RKO (cell line): ENCODE data around the gene PAX5.

Experiments
- DNase-seq: peaks from one replicate; pipeline ENCODE4 v3.0.0-alpha.2; 2016; ENCODE audit warnings: low spot score

The PAX5 gene

DNA sequence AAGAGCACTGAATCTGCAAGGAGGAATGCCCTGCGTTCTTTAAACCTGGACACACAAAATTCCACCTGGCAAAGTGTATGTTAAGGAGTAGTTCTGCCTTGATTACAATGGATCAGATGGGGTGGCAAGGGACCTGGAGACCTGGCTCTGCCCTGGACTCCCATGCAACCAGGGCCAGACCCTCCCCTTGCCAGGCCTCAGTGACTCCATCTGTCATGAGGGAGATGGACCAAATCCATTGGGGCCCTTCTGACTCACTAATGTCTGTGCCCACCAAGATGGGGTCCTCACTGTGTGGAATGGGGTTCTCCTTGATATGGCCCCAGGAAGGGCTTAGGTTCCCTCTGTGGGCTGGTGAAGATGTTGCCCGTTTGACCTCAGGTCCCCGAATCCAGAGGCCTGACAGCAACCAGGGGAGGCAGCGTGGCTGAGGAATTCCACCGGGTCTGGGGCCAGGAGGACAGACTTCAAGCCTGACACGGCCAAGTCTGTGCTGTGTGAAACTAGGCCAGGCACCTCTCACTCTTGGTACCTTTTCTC, 100.3 kb downstream of the PAX5 start:
- no peak for DNase-seq

DNA sequence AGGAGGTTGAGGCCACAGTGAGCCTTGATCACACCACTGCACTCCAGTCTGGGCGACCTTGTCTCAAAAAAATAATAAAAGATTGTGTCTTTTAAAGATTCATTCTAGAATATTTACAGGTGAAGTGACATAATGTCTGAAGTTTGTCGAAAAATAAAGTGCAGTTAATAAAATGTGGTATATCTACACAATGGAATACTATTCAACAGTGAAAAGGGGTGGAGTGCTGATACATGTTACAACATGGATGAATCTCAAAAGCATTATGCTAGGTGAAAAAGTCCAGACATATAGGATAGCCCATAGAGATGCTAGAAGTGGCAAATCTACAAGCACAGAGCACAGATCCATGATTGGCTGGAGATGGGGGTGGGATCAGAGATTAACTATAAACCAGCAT, 101.9 kb downstream of the PAX5 start:
- no peak for DNase-seq

DNA sequence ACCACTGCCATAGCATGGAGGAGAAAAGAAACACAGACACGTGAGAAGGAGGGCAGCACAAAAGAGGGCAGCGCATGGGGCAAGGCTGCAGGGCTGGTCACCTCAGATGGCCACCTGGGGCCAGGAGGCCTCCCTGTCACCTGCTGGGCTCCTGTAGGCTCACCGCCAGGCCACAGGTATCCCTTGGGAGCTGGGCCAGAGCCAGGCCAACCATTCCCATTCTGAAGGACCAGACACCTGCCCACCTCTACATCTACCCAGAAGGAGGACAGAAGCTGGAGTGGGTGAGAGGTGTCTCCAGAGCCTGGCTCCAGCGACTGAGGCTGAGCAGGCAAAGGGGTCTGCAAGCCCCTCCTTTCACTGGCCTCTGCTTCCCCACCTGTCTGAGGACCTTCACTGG, 103.1 kb downstream of the PAX5 start:
- no peak for DNase-seq

DNA sequence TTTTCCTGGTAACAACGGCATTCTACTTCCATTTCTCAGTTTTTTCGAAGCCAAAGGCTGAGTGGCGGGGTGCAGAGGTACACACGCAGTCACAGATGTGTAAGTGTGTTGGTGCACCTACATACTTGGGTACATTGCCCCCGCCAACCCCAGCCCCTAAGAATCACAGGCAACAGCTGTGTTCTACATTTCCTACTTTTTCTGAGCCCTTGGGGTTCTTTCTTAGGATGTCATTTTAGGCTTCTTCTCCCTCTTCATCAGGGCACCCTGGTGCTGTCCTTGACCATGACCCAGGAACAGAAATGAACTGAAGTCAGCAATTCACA, 104.8 kb downstream of the PAX5 start:
- DNase-seq = no peak

DNA sequence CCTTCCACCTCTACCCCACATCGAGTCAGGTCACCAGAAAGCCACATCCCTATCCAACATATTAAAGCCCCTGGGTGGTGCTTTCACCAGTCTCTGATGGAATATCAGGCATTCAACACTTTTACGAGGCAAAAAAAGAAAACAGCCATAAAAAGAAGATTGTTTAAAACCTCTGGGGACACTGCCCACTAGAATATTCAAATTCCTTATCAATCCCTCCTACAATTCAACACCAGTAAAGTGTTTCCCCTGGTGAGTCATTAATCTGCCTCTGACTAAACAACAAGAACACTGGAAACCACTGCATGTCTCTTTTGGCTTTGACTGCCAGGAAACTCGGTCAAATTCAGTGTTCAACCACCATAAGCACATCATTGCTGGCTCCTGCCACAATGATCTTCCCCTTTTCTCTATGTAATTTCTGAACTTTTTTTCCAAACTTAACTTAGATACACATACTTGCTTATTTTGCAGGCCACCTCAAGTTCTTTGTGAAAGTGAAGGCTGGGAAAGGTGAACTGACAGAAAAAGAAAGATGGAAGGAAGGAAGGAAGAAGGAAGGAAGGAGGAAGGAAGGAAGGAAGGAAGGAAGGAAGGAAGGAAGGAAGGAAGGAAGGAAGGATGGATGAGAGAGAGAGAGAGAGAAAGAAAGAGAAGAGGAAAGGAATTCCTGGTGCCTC, 105.3 kb downstream of the PAX5 start:
- DNase-seq = peak; percentile 67

DNA sequence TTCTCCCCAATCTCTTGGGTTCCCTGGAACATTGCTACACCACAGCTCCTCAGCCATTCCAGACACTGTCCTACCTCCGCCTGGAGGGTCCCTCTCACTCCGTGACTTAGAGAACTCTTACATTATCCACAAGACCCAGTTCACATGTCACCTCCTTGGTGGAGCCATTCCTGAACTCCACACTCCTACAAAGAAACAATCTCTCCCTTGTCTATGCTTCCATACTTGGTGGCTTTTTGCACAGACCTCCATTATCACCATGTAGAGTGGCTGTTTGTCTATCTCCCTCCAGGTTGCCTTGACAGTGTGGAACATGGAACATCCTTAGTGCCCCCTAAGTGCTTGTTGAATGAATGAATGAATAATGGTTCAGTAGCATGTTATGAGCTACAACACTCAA, 105.9 kb downstream of the PAX5 start:
- DNase-seq = no peak

DNA sequence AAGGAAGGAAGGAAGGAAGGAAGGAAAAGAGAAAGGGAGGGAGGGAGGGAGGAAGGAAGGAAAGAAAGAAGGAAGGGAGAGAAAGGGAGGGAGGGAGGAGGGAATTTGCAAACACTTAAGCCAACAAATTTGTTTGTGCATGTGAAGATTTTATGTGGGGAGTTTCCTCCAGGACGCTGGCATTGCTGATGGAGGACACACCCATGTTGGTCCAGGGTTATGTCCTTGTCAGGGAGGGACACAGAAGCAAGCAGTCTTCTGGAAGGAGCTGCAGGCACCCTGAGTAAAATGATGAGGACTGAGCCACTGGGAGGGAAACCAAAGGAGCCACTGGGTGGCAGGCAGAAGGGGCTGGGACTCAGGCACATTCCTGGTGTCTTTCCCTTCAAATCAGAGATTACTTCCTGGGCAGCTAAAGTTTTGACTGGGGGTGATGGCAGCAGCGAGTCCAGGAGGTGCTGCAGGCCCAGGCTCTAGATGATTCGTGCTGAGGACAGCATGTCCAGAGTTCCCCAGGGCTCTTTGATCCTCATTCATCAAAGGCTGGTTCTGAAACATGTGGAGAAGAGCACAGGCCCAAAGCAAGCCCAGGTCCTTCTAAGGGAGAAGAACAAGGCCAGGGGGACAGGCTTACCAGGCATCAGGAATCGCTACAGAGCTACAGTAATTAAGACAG, 109.2 kb downstream of the PAX5 start:
- DNase-seq = peak; percentile 29

DNA sequence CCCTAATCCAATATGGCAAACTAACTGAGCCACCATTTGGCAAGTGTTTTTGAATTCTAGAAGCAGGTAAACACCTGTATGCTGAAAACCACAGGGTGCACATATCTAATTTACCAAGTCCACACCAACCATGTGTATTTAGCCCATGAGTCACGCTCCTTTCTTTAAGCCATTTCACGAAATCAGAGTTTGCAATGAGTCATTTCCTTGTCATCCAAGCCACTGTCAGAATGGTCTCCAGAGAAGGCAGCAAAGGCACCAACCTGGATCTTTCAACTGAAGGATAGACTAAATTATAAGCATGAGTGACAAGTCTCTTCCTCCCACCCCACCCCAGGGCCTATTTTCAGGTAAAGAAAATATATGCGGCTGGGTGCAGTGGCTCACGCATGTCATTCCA, 110.0 kb downstream of the PAX5 start:
- DNase-seq = peak; percentile 92

DNA sequence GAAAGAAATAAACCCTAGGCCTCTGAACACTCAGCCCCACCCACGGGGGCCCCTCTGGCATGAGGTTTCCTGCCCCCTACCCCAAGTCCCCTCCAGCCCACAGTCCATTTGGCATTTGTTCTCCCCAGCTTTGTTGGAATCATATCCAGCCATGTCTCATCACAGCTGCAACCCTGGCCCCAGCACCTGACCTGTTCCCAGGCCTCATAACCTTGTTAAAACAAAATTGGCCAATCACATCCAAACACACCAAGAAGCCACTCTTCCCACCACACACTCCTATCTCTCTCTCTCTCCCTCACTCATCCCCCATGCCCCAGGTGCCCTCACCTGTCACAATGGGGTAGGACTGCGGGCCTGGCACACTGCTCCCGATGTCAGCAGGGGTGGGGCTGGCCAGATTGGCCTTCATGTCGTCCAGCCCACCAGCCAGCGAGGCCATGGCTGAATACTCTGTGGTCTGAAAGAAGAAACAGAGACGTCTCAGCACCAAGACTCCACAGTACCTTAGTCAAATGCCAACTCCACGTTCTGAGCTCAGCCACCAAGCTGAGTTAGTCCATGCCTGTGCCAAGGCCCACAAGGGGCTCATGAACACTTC, 110.9 kb downstream of the PAX5 start:
- DNase-seq = no peak

DNA sequence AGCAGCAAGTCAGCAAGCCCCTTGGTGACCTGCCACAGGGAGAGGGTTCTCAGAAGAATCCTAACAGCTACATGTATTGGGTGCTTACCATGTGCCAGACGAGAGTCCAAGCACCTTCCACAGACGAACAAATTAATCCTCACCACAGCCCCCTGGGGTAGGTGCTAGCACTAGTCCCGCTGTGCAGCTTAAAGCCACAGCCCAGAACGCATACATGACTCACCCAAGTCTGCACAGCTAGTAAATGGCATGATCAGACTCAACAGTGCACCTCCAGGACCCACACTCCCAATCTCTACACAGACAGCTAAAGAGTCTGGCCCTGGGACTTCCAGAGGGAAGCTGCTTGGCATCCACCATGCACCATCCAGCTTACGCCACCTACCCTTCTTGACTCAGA, 111.5 kb downstream of the PAX5 start:
- DNase-seq = no peak

DNA sequence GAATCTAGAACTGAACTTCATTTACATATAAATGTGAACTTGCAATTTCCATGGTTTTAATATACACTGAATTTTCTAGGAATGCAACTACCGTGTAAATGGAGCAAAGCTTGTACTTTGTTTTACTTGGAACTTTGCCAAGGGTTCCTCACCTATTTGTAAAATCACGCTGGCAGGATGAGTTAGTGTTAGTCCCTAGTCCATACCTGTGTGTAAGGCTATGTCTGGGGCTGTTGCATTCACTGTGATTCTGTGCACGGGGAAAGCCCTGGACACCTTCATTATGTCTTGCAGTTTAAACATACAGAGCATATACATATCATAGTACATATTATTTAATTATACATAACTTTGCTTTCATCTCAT, 119.9 kb downstream of the PAX5 start:
- DNase-seq = no peak

DNA sequence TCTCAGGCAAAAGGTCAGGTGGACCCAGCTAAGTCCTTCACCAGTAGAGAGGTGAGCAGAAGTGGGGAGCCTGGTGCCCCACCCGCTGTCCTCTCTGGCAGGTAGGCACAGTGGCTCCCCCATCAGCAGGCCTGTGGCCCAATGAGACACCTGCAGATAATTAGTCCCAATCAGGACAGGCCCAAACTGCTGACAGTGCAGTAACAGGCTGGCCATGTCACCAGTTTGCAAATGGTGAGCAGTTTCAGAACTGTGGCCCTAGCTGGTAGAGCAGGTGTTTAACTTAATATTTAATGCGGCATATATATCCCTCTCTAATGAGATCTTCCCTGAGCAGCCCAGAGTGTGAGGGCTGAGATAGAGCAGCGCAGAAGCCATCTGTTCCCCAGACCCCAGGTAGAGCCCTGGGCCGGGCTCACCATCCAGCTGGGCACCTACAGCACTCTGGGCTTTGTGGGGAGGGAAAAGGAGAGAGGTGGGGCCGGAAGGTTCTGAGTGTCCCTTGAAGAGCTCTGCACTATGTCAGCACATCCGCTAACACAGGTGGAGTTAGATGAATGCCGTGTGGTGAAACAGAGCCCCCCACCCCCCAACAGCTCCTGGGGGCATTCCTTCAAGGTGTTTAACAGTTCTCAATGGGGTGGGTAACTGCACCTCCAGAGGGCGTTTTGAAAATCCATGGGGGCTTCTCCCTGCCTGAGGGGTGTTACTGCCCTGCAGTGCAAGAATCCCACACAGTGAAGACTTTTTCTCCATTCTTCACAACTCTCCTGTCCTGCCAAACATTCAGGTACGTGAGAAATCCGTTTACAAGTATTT, 120.5 kb downstream of the PAX5 start:
- DNase-seq = no peak

DNA sequence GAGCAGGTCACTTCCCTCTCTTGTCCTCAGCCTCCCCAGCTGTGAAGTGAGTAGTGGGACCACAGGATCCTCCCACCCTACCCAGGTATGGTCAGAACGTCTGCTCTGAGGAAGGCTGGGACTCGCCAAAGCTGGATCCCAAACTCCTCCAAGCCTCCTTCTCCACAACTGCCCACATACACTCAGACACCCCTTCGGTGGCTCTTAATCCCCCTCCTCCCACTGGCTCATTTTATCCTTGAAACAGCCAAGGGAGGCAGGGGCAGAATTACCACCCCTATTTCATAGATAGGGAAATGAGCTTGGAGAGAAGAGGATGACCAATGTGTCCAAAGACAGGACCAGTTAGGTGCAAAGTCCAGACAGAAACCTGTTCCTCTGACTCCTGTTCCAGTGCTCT, 121.4 kb downstream of the PAX5 start:
- DNase-seq = no peak

DNA sequence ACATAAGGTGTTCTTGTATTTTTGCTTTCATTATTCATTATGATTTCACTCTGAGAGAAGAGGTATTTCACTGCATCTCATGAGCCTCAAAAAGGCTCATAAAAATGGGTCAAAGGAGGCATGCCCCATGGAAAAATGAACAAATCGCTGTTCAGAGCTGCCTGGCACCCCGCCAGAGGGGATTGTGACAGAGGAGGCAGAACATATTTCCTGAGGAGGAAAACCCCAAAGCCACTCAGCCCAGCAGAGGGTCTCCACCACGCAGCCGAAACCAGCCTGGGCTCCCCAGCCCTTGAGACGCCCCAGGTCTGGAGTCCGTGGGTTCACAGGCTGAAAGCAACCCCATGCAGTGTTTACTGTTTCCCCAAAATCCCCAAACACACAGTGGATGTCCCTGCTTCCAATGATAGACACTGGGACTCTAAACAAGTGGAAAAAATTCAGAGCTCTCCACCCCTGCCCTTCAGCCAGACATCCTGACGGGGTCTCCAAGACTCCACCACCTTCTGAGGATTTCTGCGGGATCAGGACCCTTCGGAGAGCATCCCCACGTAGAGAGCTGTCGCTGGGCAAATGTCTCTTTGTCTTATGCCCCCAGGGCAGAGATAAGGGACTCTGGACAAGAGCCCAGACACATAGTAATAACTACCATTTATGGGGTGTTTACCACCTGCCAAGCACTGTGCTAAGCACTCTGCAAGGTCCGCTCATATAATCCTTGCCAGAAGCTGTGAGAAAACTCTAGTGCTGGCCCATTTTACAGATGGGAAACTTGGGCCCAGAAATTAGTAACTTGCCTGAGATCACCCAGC, 122.3 kb downstream of the PAX5 start:
- DNase-seq = no peak

DNA sequence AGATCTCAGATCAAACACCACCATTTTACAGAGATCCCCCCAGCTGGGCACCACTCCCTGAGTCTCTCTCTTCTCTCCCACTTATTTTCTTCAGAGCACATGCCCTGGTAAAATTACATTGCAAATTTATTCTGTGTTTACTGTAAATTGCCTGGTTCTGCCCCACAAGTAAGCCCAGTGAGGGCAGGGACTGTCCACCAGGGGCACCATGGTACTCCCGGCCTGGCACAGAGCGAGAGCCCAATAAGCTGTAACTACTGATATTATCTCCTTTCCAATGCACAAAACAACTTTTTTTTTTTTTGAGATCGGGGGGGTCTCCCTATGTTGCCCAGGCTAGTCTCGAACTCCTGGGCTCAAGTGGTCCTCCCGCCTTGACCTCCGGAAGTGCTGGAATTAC, 123.0 kb downstream of the PAX5 start:
- DNase-seq = no peak

DNA sequence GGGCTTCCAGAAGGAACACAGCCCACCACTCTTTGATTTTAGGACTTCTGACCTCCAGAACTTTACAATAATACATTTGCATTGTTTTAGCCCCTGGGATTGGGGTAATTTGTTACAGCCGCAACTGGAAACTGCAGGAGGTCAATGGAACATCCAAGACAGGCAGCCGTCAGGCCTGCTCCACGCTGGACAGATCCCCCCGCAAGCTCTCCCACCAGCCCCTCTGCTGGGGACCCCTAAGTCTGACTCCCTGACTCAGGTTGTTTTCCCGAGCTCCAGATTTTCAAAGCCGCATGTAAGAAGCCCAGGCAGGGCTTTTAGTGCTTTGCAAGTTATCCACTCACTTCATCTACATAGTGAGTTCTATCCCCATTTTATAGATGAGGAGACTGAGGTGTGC, 127.6 kb downstream of the PAX5 start:
- DNase-seq = no peak

DNA sequence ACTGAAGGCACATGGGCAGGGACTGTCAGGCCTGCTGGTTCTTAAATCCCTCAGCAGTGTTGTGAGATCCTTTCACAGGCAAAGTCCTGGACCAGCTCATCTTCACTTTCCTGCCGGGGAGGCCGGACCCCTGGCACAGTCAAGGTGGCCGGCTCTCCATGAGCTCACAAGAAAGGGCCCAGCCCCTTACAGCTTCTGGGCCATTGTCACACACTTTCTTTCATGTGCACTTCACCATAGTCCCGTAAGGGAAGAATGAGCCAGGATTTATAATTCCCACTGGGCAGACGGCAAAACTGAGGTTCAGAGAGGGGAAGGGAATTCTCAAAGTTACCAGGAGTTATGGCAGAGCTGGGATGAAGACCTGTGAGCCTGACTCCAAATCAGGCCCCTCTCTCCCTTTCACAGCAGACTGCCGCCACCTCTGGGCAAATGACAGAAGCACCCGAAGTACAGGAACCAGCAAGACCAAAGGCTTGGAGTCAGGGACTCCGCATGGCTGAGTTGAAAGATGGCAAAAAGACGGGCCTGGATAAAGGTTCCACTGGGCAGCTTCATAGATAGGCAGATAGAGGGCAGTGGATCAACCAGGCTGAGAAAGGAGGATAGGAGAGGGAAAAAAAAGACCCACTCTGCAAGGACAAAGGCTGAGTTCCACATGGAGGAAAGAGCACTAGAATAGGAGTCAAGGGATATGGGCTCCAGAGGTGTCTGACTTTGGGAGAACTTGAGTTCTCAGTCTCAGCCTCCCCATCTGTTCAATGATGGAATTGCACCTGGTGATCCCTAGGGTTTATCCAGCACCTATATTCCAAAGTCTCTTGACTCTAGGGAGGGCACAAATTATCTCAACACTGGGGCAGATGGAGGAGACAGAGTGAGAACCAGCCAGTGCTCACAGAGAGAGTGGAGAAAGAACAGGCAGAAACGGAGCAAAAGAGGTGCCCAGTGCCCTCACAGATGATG, 128.7 kb downstream of the PAX5 start:
- DNase-seq = no peak

DNA sequence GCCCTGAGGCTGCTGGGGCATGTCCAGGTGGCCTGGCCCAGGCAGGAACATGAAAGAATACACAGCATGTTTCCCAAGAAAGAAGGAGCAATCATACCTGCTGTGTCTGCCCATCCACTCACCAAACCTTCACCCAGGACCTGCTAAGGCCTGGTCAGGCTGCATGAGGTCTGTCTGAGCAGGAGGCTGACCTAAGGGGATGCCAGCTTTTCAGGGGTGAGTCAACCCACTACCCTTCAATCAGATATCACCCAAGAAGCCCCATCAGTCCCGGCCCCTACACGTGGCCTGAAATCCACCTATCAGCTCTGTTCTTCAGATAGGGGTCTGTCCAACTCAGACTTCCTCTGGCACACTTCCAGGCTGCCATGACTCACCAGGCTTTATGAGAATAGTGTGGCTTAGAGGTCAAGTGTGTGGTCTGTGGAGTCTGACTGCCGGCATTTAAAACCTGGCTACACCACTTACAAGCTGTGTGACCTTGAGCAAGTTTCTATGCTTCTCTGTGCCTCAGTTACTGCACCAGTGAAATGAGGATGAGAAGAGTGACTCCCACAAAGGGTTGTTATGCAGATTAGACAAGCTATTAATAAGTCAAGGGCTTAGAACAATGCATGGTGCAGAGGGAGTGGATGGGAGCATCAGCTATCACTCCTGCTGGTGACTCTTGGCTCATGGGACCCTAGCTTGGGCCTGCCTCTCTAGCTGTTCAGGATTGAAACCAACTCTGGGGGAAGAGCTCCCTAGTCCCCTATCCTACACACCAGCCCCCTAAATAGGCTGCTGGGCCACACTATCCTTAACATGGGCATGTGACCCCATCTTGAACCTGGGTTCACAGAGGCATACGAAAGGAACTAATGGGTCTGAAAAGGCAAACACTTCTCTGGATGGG, 130.3 kb downstream of the PAX5 start:
- DNase-seq = peak; percentile 87

DNA sequence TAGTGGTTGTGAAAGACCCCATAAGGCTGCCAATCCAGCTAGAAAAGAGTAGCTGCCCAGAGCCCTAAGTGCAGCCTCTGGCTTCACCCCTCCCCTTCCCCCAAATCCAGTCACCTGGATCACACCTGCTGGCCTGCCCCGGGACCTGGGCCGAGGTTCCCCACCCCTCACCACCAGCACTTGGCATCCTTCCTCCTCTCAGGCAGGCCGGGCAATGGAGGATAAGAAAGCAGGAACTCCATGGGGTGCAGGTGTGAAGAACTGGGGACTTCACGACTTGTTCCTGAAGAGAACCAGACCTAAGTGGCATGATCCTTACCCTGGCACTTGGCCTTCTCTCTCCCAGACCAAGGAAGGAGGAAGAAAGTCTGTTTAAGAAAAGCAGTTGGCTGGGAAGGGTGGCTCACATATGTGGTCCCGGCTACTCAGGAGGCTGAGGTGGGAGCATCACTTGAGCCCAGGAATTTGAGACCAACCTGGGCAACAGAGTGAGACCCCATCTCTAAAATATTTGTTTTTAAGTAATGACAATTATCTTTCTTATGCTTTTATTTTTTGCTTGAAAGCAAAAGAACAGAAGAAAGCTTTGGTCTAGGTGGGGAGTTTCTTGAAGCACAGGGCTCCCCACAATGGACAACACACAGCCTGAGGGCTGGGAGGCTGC, 131.1 kb downstream of the PAX5 start:
- no peak for DNase-seq
